ENCODE measurements around the gene NCOA7. TPM values are rescaled to one million over a fixed set of nuclear protein-coding genes. Genes with fewer than 3 reads are reported as not detected.

The NCOA7 gene
- total and polyA plus RNA-seq, 9 donors, result 10.9 to 54.1 (median 30.7) TPM

DNA sequence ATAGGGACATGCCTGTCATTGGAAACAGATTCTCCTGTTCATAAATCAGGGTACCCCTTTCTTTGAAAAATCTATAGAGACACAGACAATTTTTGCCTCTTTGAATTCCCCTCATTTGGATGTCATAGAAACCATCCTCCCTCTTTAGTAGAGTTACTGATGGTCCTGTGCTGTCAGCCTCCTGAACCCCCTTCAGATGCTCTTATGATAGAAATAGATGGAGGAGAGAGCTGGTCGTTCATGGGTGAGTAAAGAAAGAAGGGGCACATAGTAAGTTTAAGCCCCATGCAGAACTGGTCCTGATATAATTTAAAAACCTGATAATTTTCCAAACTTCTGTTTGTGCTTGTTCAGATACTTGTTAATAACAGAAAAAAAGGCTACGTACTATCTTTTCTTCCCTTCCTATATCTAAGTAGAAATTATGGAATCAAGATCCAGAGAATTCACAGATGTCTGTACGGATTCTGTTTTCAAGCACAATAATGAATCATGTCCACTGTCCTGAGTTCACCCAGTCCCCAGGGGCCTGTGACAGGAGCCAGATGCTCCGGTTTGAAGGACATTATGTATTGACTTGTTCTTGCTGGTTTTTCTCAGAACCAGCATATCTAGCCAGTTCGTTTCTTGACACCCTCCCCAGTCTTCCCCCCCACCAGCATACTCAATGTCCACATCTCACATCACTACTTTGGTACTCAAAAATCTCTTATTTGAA is 78.1 kb downstream of the NCOA7 start:
- no peak for DNase-seq
- no peaks in the 10 kb centered on the region for H3K9me3 ChIP-seq
- 71 to 75% (median 75%) methylated on average over 5 of the region's 5 CpGs for WGBS, 3 donors
- no peaks in the 10 kb centered on the region for H3K36me3 ChIP-seq
- intact Hi-C loops (cut with DNase I), result no loop called here
- H3K27me3 ChIP-seq, result peaks cover 2% of the 10 kb centered on the region
- no peaks in the 10 kb centered on the region for H3K4me1 ChIP-seq (ENCODE audit: insufficient read depth)
- no peak for TF ChIP-seq POLR2A (IDR thresholded peaks at IDR 0.05)
- TF ChIP-seq, protein P1, sequence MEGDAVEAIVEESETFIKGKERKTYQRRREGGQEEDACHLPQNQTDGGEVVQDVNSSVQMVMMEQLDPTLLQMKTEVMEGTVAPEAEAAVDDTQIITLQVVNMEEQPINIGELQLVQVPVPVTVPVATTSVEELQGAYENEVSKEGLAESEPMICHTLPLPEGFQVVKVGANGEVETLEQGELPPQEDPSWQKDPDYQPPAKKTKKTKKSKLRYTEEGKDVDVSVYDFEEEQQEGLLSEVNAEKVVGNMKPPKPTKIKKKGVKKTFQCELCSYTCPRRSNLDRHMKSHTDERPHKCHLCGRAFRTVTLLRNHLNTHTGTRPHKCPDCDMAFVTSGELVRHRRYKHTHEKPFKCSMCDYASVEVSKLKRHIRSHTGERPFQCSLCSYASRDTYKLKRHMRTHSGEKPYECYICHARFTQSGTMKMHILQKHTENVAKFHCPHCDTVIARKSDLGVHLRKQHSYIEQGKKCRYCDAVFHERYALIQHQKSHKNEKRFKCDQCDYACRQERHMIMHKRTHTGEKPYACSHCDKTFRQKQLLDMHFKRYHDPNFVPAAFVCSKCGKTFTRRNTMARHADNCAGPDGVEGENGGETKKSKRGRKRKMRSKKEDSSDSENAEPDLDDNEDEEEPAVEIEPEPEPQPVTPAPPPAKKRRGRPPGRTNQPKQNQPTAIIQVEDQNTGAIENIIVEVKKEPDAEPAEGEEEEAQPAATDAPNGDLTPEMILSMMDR (IDR thresholded peaks at IDR 0.05), result no peak
- TF ChIP-seq EP300 (IDR thresholded peaks at IDR 0.05), result no peak
- no peak overlapping the region for H3K4me3 ChIP-seq
- H3K27ac ChIP-seq, result no peak overlapping the region

DNA sequence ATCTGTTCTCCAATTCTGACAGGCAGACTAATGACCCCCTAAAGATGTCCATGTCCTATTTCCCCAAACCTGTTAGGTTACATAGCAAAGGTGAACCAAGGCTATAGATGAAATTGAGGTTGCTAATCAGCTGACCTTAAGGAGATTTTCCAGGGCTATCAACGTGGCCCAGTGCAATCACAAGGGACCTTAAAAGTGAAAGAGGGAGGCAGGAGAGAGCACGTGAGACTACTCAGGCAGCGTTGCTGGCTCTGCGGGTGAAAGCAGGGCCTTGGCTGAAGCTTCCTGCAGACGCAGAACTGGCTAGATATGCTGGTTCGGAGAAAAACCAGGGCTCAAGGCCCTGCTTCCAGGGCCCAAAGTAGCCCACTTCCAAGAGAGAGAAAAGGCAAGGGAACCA is 78.7 kb downstream of the NCOA7 start:
- no peak for DNase-seq
- H3K4me1 ChIP-seq (ENCODE audit: insufficient read depth), result no peaks in the 10 kb centered on the region
- WGBS, 3 donors, result 87 to 89% (median 88%) methylated on average over 6 of the region's 6 CpGs
- no peak overlapping the region for H3K27ac ChIP-seq
- TF ChIP-seq POLR2A (IDR thresholded peaks at IDR 0.05) (no peak), EP300 (IDR thresholded peaks at IDR 0.05) (no peak)
- TF ChIP-seq, protein P1 (IDR thresholded peaks at IDR 0.05), result no peak
- intact Hi-C loops (cut with DNase I), result no loop called here
- peaks cover 2% of the 10 kb centered on the region for H3K27me3 ChIP-seq
- H3K9me3 ChIP-seq, result no peaks in the 10 kb centered on the region
- H3K36me3 ChIP-seq, result no peaks in the 10 kb centered on the region
- H3K4me3 ChIP-seq, result no peak overlapping the region

DNA sequence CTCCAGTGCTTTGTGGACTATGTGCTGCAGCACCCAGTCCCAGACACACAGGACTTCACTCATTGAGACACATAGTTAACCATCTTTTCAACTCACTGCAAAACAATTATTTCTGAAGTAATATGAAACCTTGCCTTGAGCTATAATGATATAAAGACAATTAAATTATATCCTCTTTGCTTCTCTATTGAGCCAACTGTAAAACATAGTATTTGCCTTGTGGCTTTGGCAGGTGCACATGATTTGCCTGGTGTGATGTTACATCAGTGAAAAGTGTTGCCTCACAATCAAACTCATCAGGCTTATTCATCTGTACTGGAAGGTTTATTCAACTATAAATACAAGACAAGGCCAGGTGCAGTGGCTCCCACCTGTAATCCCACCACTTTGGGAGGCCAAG is 80.6 kb downstream of the NCOA7 start:
- TF ChIP-seq EP300 (IDR thresholded peaks at IDR 0.05) (no peak), POLR2A (IDR thresholded peaks at IDR 0.05) (no peak)
- TF ChIP-seq, protein P1 (IDR thresholded peaks at IDR 0.05), result no peak
- Histone ChIP-seq H3K27ac (no peak overlapping the region), H3K36me3 (no peaks in the 10 kb centered on the region), H3K4me1 (ENCODE audit: insufficient read depth) (no peaks in the 10 kb centered on the region), H3K27me3 (peaks cover 2% of the 10 kb centered on the region), H3K9me3 (no peaks in the 10 kb centered on the region), H3K4me3 (no peak overlapping the region)
- DNase-seq, result no peak
- intact Hi-C loops (cut with DNase I), result no loop called here

DNA sequence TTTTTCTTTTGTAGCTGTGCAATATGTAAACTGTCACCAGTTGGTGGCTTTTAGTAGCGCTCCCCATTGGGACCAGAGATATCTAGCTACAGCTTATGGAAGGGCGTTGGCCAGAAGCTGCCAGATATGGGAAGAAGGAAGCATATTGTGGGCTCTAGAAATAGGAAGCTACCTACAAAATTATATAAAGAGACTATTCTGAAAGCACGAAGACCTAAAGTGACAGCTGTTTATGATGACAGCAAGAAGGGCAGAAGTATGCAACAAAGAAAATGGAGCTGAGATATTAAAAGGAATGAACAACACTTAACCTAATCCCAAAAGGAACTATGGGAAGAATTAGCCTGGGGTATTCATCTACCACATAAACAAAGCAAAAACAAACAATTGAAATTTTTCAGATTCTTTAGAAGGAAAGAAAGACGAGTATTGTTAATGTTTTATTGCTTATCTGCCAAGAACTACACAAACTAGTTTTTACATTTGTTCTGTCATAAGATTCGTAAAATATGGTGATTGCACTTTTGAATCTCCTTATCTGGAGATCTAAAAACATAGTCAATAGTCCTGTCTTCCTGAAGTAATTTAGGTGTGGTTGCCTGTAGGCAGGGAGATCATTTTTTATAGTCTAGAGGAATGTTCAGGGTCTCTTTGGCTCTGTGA is 81.6 kb downstream of the NCOA7 start:
- WGBS, 3 donors, result 73 to 80% (median 78%) methylated on average over 5 of the region's 5 CpGs

More for the DNA sequence above, 81.6 kb downstream of the NCOA7 start:
- TF ChIP-seq, protein P1 (IDR thresholded peaks at IDR 0.05), result no peak
- TF ChIP-seq EP300 (IDR thresholded peaks at IDR 0.05), result no peak
- TF ChIP-seq POLR2A (IDR thresholded peaks at IDR 0.05), result no peak
- Histone ChIP-seq H3K36me3 (no peaks in the 10 kb centered on the region), H3K27me3 (no peaks in the 10 kb centered on the region), H3K4me1 (ENCODE audit: insufficient read depth) (no peaks in the 10 kb centered on the region), H3K4me3 (no peak overlapping the region), H3K9me3 (no peaks in the 10 kb centered on the region), H3K27ac (no peak overlapping the region)
- intact Hi-C loops (cut with DNase I), result no loop called here
- DNase-seq, result no peak
